IMR-90 (cell line): ENCODE data around the gene ROM1. TPM values are rescaled to one million over a fixed set of nuclear protein-coding genes. Genes with fewer than 3 reads are reported as not detected.

Experiments
- ATAC-seq: fragments of 200-7000 bp; cut with Tn5 transposase; 2 replicates; pipeline ENCODE4 v1.9.1; 2020; ENCODE audit warnings: low read depth, mild to moderate bottlenecking, moderate library complexity
- BruUV-seq: library from RNA; stranded (reverse); fragments of 400-500 nt; replicated peaks from 2 replicates; lab custom pipeline; 2021; lab: Mats Ljungman, UMichigan
- CTCF ChIA-PET: fragments of 300-600 bp; formaldehyde crosslinking; extraction: SDS; loops from one replicate; lab custom pipeline; 2021; ENCODE audit warnings: antibody characterized with exemption; lab: Yijun Ruan, JAX
- POLR2A ChIA-PET: fragments of 300-600 bp; sonication (Branson Sonifier 250); formaldehyde crosslinking; loops from one replicate; lab custom pipeline; 2022; ENCODE audit warnings: antibody characterized with exemption; ENCODE audit not compliant: unreplicated experiment; lab: Charles Lee
- DNase-seq: peaks from one replicate; pipeline ENCODE4 v3.0.0; 2013
- H2AFZ ChIP-seq: replicated peaks from 2 replicates; pipeline ENCODE3; 2013; ENCODE audit warnings: low read length, mild to moderate bottlenecking; ENCODE audit not compliant: poor library complexity
- H2AK5ac ChIP-seq: 2 replicates; pipeline ENCODE4 v1.6.1; 2013; ENCODE audit warnings: low read depth, low read length, inconsistent platforms
- H2AK9ac ChIP-seq: replicated peaks from 2 replicates; pipeline ENCODE3; 2013; ENCODE audit warnings: mild to moderate bottlenecking, low read depth, low read length, moderate library complexity; ENCODE audit not compliant: poor library complexity
- H2BK120ac ChIP-seq: 2 replicates; pipeline ENCODE4 v1.6.1; 2013; ENCODE audit warnings: low read depth, low read length, inconsistent platforms
- H2BK15ac ChIP-seq: 3 replicates; pipeline ENCODE4 v1.6.1; 2013; ENCODE audit warnings: low read depth, low read length, inconsistent platforms
- H2BK20ac ChIP-seq: 2 replicates; pipeline ENCODE4 v1.6.1; 2013; ENCODE audit warnings: low read depth, mild to moderate bottlenecking, inconsistent platforms, low read length, moderate library complexity
- H2BK5ac ChIP-seq: 2 replicates; pipeline ENCODE4 v1.6.1; 2013; ENCODE audit warnings: mild to moderate bottlenecking, low read depth, low read length, inconsistent platforms; ENCODE audit not compliant: poor library complexity, severe bottlenecking
- H3K14ac ChIP-seq: replicated peaks from 2 replicates; pipeline ENCODE4 v1.6.1; 2013; ENCODE audit warnings: low read depth, low read length, inconsistent platforms
- H3K18ac ChIP-seq: 2 replicates; pipeline ENCODE4 v1.6.1; 2013; ENCODE audit warnings: low read depth, low read length, control low read depth
- H3K23ac ChIP-seq: 2 replicates; pipeline ENCODE4 v1.6.1; 2013; ENCODE audit warnings: low read depth, low read length, inconsistent platforms
- H3K27ac ChIP-seq: 2 replicates; pipeline ENCODE4 v1.5.1; 2013; ENCODE audit warnings: mild to moderate bottlenecking, control low read depth, low read length; ENCODE audit not compliant: insufficient read depth
- H3K27me3 ChIP-seq: 2 replicates; pipeline ENCODE4 v1.6.1; 2013; ENCODE audit warnings: low read length; ENCODE audit not compliant: control insufficient read depth, insufficient read depth
- H3K36me3 ChIP-seq: 2 replicates; pipeline ENCODE4 v1.6.1; 2013; ENCODE audit warnings: low read length, mixed read lengths; ENCODE audit not compliant: control insufficient read depth, insufficient read depth
- H3K4ac ChIP-seq: 2 replicates; pipeline ENCODE4 v1.6.1; 2013; ENCODE audit warnings: low read depth, low read length, inconsistent platforms
- H3K4me1 ChIP-seq: 2 replicates; pipeline ENCODE4 v1.6.1; 2013; ENCODE audit warnings: low read length, mixed read lengths; ENCODE audit not compliant: control insufficient read depth, insufficient read depth
- H3K4me2 ChIP-seq: 2 replicates; pipeline ENCODE4 v1.6.1; 2013; ENCODE audit warnings: low read depth, mild to moderate bottlenecking, control low read depth, low read length, moderate library complexity
- H3K4me3 ChIP-seq: 2 replicates; pipeline ENCODE4 v1.5.1; 2013; ENCODE audit warnings: low read depth, mild to moderate bottlenecking, control low read depth, low read length, moderate library complexity; ENCODE audit not compliant: insufficient read depth
- H3K56ac ChIP-seq: 2 replicates; pipeline ENCODE4 v1.6.1; 2013; ENCODE audit warnings: low read length, inconsistent platforms; ENCODE audit not compliant: insufficient read depth; ENCODE audit errors: extremely low read depth
- H3K79me1 ChIP-seq, 2 experiments: 2 replicates each; pipeline ENCODE4 v1.6.1; 2013; ENCODE audit warnings: low read length in 2 of 2, inconsistent platforms in 1 of 2, low read depth in 1 of 2
- H3K9ac ChIP-seq: 2 replicates; pipeline ENCODE4 v1.6.1; 2013; ENCODE audit warnings: low read depth, low read length, control low read depth
- H3K9me1 ChIP-seq: 2 replicates; pipeline ENCODE4 v1.6.1; 2013; ENCODE audit warnings: low read length, inconsistent platforms; ENCODE audit not compliant: insufficient read depth
- H3K9me3 ChIP-seq: 2 replicates; pipeline ENCODE4 v1.6.1; 2013; ENCODE audit warnings: low read length; ENCODE audit not compliant: control insufficient read depth, insufficient read depth
- H4K20me1 ChIP-seq: 2 replicates; pipeline ENCODE4 v1.6.1; 2013; ENCODE audit warnings: low read length, inconsistent platforms; ENCODE audit not compliant: insufficient read depth
- H4K5ac ChIP-seq: 2 replicates; pipeline ENCODE4 v1.6.1; 2013; ENCODE audit warnings: mild to moderate bottlenecking, low read depth, low read length, control low read depth
- H4K8ac ChIP-seq, 2 experiments: 2 replicates each; pipeline ENCODE4 v1.6.1; 2013; ENCODE audit warnings: low read depth in 2 of 2, low read length in 2 of 2, control low read depth in 1 of 2, inconsistent platforms in 1 of 2
- H4K91ac ChIP-seq: 2 replicates; pipeline ENCODE4 v1.6.1; 2013; ENCODE audit warnings: low read depth, low read length, inconsistent platforms; ENCODE audit not compliant: insufficient read depth
- BHLHE40 ChIP-seq: fragments of 150-350 bp; IDR thresholded peaks from 2 replicates; pipeline ENCODE4 v1.6.1; 2016; ENCODE audit warnings: mild to moderate bottlenecking, low read depth, low read length
- CEBPB ChIP-seq: IDR thresholded peaks from 2 replicates; pipeline ENCODE4 v1.6.1; 2012; ENCODE audit warnings: low read depth, low read length, improper control_type of control experiment
- CHD1 ChIP-seq: IDR thresholded peaks from 2 replicates; pipeline ENCODE4 v1.6.1; 2012; ENCODE audit warnings: low read depth, low read length, improper control_type of control experiment
- CTCF ChIP-seq: conservative IDR thresholded peaks from 2 replicates; pipeline ENCODE4 v1.5.1; 2012; ENCODE audit warnings: mild to moderate bottlenecking, low read depth, low read length, improper control_type of control experiment
- ELK1 ChIP-seq: fragments of 150-350 bp; IDR thresholded peaks from 2 replicates; pipeline ENCODE4 v1.6.1; 2016; ENCODE audit warnings: low read depth, mild to moderate bottlenecking, low read length, moderate library complexity, borderline replicate concordance
- FOS ChIP-seq: fragments of 150-350 bp; IDR thresholded peaks from 2 replicates; pipeline ENCODE4 v1.6.1; 2016; ENCODE audit warnings: low read depth, low read length
- MAFK ChIP-seq: IDR thresholded peaks from 2 replicates; pipeline ENCODE4 v1.6.1; 2012; ENCODE audit warnings: low read depth, low read length, improper control_type of control experiment
- MAZ ChIP-seq: IDR thresholded peaks from 2 replicates; pipeline ENCODE4 v1.6.1; 2012; ENCODE audit warnings: low read depth, mild to moderate bottlenecking, low read length, improper control_type of control experiment, moderate library complexity, borderline replicate concordance
- MXI1 ChIP-seq: IDR thresholded peaks from 2 replicates; pipeline ENCODE4 v1.6.1; 2012; ENCODE audit warnings: low read depth, mild to moderate bottlenecking, low read length, moderate library complexity, borderline replicate concordance
- NFE2L2 ChIP-seq: fragments of 150-350 bp; IDR thresholded peaks from 2 replicates; pipeline ENCODE4 v1.6.1; 2016; ENCODE audit warnings: low read depth, mild to moderate bottlenecking, low read length
- POLR2A ChIP-seq: IDR thresholded peaks from 2 replicates; pipeline ENCODE4 v1.6.1; 2012; ENCODE audit warnings: mild to moderate bottlenecking, low read depth, low read length
- RAD21 ChIP-seq: IDR thresholded peaks from 2 replicates; pipeline ENCODE4 v1.6.1; 2012; ENCODE audit warnings: low read length, improper control_type of control experiment
- RCOR1 ChIP-seq: IDR thresholded peaks from 2 replicates; pipeline ENCODE4 v1.6.1; 2012; ENCODE audit warnings: mild to moderate bottlenecking, low read length, improper control_type of control experiment; ENCODE audit not compliant: insufficient replicate concordance
- RFX5 ChIP-seq: IDR thresholded peaks from 2 replicates; pipeline ENCODE4 v1.8.0; 2012; ENCODE audit warnings: low read depth, mild to moderate bottlenecking, low read length, moderate library complexity
- SMC3 ChIP-seq: fragments of 150-350 bp; IDR thresholded peaks from 2 replicates; pipeline ENCODE4 v1.6.1; 2016; ENCODE audit warnings: low read depth, mild to moderate bottlenecking, antibody characterized with exemption, low read length, moderate library complexity
- USF2 ChIP-seq: fragments of 150-350 bp; IDR thresholded peaks from 2 replicates; pipeline ENCODE4 v1.6.1; 2017; ENCODE audit warnings: mild to moderate bottlenecking, antibody characterized with exemption, low read length, low read depth
- WGBS, 2 experiments: methylation state at CpG; one replicate each; pipeline versions ENCODE4 v1.1.5 to v1.1.7; 2013; ENCODE audit warnings: missing lambda C conversion rate in 2 of 2; ENCODE audit not compliant: insufficient read length in 1 of 2; ENCODE audit errors: extremely low coverage in 2 of 2; 5-methylcytosine and 5-hydroxymethylcytosine counted together
- dilution Hi-C: fragments of 300-500 bp; cut with HindIII; formaldehyde crosslinking; loops from one replicate; pipeline ENCODE4 v1.14.3; 2018; ENCODE audit warnings: low sequenced_read_pairs; ENCODE audit not compliant: unreplicated experiment
- in situ Hi-C: fragments of 300-500 bp; cut with MboI; formaldehyde crosslinking; loops from 3 replicates; pipeline ENCODE4 v1.14.3; 2019; ENCODE audit warnings: low sequenced_read_pairs, inconsistent platforms, mixed read lengths
- intact Hi-C: fragments of 100-400 bp; cut with micrococcal nuclease; formaldehyde crosslinking; loops from 2 replicates; pipeline ENCODE4 v1.10.0; 2022
- polyA plus RNA-seq, 3 experiments: library from polyadenylated mRNA; depleted of rRNA; stranded (reverse); fragments of >200 nt; gene quantifications; 2 replicates each; pipeline ENCODE4 v1.2.3, GENCODE V29; 2012; ENCODE audit warnings: low replicate concordance in 1 of 3
- total RNA-seq: library from RNA; depleted of rRNA; stranded (reverse); fragments of >200 nt; gene quantifications from 2 replicates; pipeline ENCODE4 v1.2.3, GENCODE V29; 2012

The ROM1 gene
- total and polyA plus RNA-seq, 2 of the 4 experiments (the other 2 are of a cell fraction): 2.2 to 2.5 TPM

GRCh38 chr11:62615521-62615920 is 2.5 kb downstream of the ROM1 start:
- Histone ChIP-seq H3K4ac (no peak overlapping the region), H2AK9ac (no peak overlapping the region), H4K8ac (no peak overlapping the region), H3K79me1 (peaks cover 21 to 32% of the 10 kb centered on the region in 2 experiments), H3K9me3 (no peaks in the 10 kb centered on the region), H3K27me3 (no peaks in the 10 kb centered on the region), H2BK120ac (no peak overlapping the region), H2AK5ac (no peak overlapping the region), H4K91ac (no peak overlapping the region), H3K14ac (no peak overlapping the region), H3K36me3 (peaks cover 22% of the 10 kb centered on the region), H3K4me2 (no peak overlapping the region), H3K4me3 (no peak overlapping the region), H3K56ac (no peak overlapping the region), H2AFZ (no peak overlapping the region), H4K5ac (no peak overlapping the region), H2BK20ac (no peak overlapping the region), H3K27ac (no peak overlapping the region), H3K23ac (no peak overlapping the region), H3K9me1 (peaks cover 3% of the 10 kb centered on the region; the same call in 1 of the 2 replicates), H3K18ac (no peak overlapping the region), H3K9ac (no peak overlapping the region), H2BK15ac (no peak overlapping the region), H3K4me1 (peaks cover 10% of the 10 kb centered on the region), H4K20me1 (peaks cover 11% of the 10 kb centered on the region), H2BK5ac (no peak overlapping the region)
- no CpG with 5 or more reads among the region's 7 CpGs for WGBS, 2 experiments
- intact Hi-C loops: no loop called here
- dilution Hi-C loops: no loop called here
- DNase-seq (no peak), ATAC-seq (no peak)
- no peak for TF ChIP-seq NFE2L2
- no peak for TF ChIP-seq RFX5
- no peak for TF ChIP-seq FOS
- TF ChIP-seq BHLHE40: no peak
- no peak for TF ChIP-seq RCOR1
- no peak for TF ChIP-seq CEBPB
- no peak for TF ChIP-seq CTCF
- TF ChIP-seq SMC3: no peak
- TF ChIP-seq MAFK: no peak
- no peak for TF ChIP-seq USF2
- TF ChIP-seq POLR2A: no peak
- no peak for TF ChIP-seq CHD1
- TF ChIP-seq MAZ: no peak
- no peak for TF ChIP-seq ELK1
- TF ChIP-seq RAD21: no peak
- no peak for TF ChIP-seq MXI1
- BruUV-seq: no TSS peak
- CTCF ChIA-PET: no interaction called here
- in situ Hi-C loops: no loop called here
- POLR2A ChIA-PET: no interaction called here
